T-helper 1 cell treated with Interleukin-12 subunit alpha and Interleukin-12 subunit beta and Interleukin-4 antibody, amounts not matched to agents 30 μg/mL and 1 μg/mL, for 36 hours (primary cell): ENCODE measurements around the gene C3orf85.

ENCODE experiments used
- H3K27ac Mint-ChIP-seq: one replicate; pipeline ENCODE4 v1.8.0; 2021; ENCODE audit warnings: mild to moderate bottlenecking, mixed read lengths
- H3K27me3 Mint-ChIP-seq: one replicate; pipeline ENCODE4 v1.8.0; 2021; ENCODE audit warnings: low read depth, mixed read lengths
- H3K36me3 Mint-ChIP-seq: one replicate; pipeline ENCODE4 v1.8.0; 2021; ENCODE audit warnings: low read depth, mixed read lengths
- H3K4me1 Mint-ChIP-seq: one replicate; pipeline ENCODE4 v1.8.0; 2021; ENCODE audit warnings: low read depth, mixed read lengths
- H3K4me3 Mint-ChIP-seq: one replicate; pipeline ENCODE4 v1.8.0; 2021; ENCODE audit warnings: mild to moderate bottlenecking, moderate library complexity, mixed read lengths
- H3K9me3 Mint-ChIP-seq: one replicate; pipeline ENCODE4 v1.8.0; 2021; ENCODE audit warnings: mixed read lengths

C3orf85 gene

GRCh38 chr3:109136523-109136922 is at the start of gene C3orf85:
Gene C3orf85 (plus strand): TSS chr3:109136719. CDS start chr3:109136848, 129 bp downstream.
- no peak within 1 kb of the TSS for H3K27ac Mint-ChIP-seq
- H3K36me3 Mint-ChIP-seq, result no peaks in the 10 kb centered on the region
- no peaks in the 10 kb centered on the region for H3K9me3 Mint-ChIP-seq
- no peak within 1 kb of the TSS for H3K4me3 Mint-ChIP-seq
- H3K4me1 Mint-ChIP-seq, result no peaks in the 10 kb centered on the region
- H3K27me3 Mint-ChIP-seq, result no peaks in the 10 kb centered on the region

GRCh38 chr3:109089265-109089664 is 47.3 kb upstream of the C3orf85 start:
- H3K4me3 Mint-ChIP-seq, result no peak overlapping the region
- no peak overlapping the region for H3K27ac Mint-ChIP-seq
- no peaks in the 10 kb centered on the region for H3K9me3 Mint-ChIP-seq
- H3K4me1 Mint-ChIP-seq, result no peaks in the 10 kb centered on the region
- H3K36me3 Mint-ChIP-seq, result no peaks in the 10 kb centered on the region
- H3K27me3 Mint-ChIP-seq, result peaks cover 29% of the 10 kb centered on the region

GRCh38 chr3:109091846-109092245 is 44.7 kb upstream of the C3orf85 start:
- Mint-ChIP-seq H3K4me1 (no peaks in the 10 kb centered on the region), H3K36me3 (no peaks in the 10 kb centered on the region), H3K27ac (no peak overlapping the region), H3K27me3 (peaks cover 29% of the 10 kb centered on the region), H3K4me3 (no peak overlapping the region), H3K9me3 (no peaks in the 10 kb centered on the region)

GRCh38 chr3:109093561-109093960 is 43.0 kb upstream of the C3orf85 start:
- H3K27me3 Mint-ChIP-seq, result peaks cover 28% of the 10 kb centered on the region
- no peaks in the 10 kb centered on the region for H3K4me1 Mint-ChIP-seq

DNA sequence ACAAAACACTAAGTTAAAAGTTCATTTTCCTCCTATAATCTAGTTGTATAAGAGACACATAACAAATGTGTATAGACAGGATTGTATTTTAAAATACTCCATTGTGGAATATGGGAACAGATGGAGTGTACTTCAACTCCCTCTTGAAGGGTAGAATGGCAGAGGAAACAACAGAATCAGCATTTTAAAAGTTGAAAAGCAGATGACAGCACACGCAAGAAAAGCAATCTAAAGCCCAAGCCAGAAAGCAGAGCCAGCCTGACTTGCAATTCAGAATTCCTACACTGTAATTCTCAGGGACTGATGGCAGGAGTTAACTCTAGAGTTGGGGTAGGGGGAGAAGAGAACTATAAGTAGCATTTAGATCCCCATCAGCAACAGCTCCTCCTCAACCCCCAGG is 41.4 kb upstream of the C3orf85 start:
- Mint-ChIP-seq H3K4me1 (no peaks in the 10 kb centered on the region), H3K27ac (no peak overlapping the region), H3K9me3 (no peaks in the 10 kb centered on the region), H3K4me3 (no peak overlapping the region), H3K27me3 (peaks cover 19% of the 10 kb centered on the region), H3K36me3 (no peaks in the 10 kb centered on the region)

More at GRCh38 chr3:109093561-109093960, 43.0 kb upstream of the C3orf85 start:
- Mint-ChIP-seq H3K27ac (no peak overlapping the region), H3K4me3 (no peak overlapping the region), H3K9me3 (no peaks in the 10 kb centered on the region), H3K36me3 (no peaks in the 10 kb centered on the region)

DNA sequence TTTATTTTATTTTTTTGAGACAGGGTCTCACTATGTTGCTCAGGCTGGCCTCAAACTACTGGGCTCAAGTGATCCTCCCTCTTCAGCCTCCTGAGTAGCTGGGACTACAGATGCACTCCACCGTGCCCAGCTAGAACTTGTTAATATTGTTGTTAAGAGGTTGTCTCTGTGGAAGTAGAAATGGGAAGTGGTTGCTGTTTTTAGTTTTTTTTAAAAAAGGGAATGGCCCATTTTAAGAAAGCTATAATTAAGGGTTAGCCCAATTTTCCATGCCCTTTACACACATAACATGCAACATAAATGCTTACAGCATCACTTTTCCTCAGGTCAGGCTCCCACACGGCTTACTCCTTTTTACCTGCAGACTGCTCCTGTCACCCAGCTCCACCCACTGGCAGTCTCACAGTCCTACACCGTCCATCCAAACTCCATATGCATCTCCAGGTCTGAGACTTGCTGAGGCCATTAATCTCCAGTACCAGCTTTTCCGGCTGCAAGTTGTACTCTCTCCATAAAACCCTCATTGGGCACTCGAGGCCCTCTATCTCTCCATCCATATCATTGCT is 38.4 kb upstream of the C3orf85 start:
- Mint-ChIP-seq H3K27ac (no peak overlapping the region), H3K27me3 (peaks cover 15% of the 10 kb centered on the region), H3K9me3 (no peaks in the 10 kb centered on the region), H3K36me3 (no peaks in the 10 kb centered on the region), H3K4me1 (no peaks in the 10 kb centered on the region), H3K4me3 (no peak overlapping the region)

GRCh38 chr3:109109574-109109973 is 26.9 kb upstream of the C3orf85 start:
- H3K27me3 Mint-ChIP-seq, result peaks cover 10% of the 10 kb centered on the region
- no peaks in the 10 kb centered on the region for H3K4me1 Mint-ChIP-seq
- no peaks in the 10 kb centered on the region for H3K9me3 Mint-ChIP-seq
- H3K4me3 Mint-ChIP-seq, result no peak overlapping the region
- H3K36me3 Mint-ChIP-seq, result no peaks in the 10 kb centered on the region
- H3K27ac Mint-ChIP-seq, result no peak overlapping the region

- no peaks in the 10 kb centered on the region for H3K9me3 Mint-ChIP-seq
- no peaks in the 10 kb centered on the region for H3K36me3 Mint-ChIP-seq
- H3K27me3 Mint-ChIP-seq, result peaks cover 8% of the 10 kb centered on the region
- no peaks in the 10 kb centered on the region for H3K4me1 Mint-ChIP-seq
- no peak overlapping the region for H3K4me3 Mint-ChIP-seq
- H3K27ac Mint-ChIP-seq, result no peak overlapping the region
Observed at GRCh38 chr3:109112946-109113760, 23.4 kb upstream of the C3orf85 start.

GRCh38 chr3:109114746-109115145 is 21.8 kb upstream of the C3orf85 start:
- no peaks in the 10 kb centered on the region for H3K36me3 Mint-ChIP-seq
- H3K9me3 Mint-ChIP-seq, result no peaks in the 10 kb centered on the region
- peaks cover 8% of the 10 kb centered on the region for H3K27me3 Mint-ChIP-seq
- H3K4me1 Mint-ChIP-seq, result no peaks in the 10 kb centered on the region
- H3K27ac Mint-ChIP-seq, result no peak overlapping the region
- no peak overlapping the region for H3K4me3 Mint-ChIP-seq

DNA sequence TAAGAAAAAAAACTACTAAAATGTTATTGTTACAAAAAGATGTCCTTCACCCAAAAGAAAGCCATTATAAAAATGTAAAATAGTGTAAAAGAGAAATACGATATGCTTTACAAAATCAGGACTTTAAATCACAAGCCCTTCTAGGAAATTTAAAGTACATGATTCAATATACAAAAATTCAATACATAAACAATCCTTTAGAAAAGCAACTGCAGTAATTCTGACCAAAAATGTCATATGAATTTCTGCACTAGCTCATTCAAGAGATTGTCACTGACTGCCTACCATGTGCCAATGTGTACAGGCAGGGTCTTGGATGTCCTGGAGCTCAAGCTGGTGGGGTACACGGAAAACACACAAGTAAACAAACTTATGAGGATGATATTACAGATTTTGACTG is 21.1 kb upstream of the C3orf85 start:
- Mint-ChIP-seq H3K27me3 (peaks cover 8% of the 10 kb centered on the region), H3K4me1 (no peaks in the 10 kb centered on the region), H3K36me3 (no peaks in the 10 kb centered on the region), H3K4me3 (no peak overlapping the region), H3K9me3 (no peaks in the 10 kb centered on the region), H3K27ac (no peak overlapping the region)

DNA sequence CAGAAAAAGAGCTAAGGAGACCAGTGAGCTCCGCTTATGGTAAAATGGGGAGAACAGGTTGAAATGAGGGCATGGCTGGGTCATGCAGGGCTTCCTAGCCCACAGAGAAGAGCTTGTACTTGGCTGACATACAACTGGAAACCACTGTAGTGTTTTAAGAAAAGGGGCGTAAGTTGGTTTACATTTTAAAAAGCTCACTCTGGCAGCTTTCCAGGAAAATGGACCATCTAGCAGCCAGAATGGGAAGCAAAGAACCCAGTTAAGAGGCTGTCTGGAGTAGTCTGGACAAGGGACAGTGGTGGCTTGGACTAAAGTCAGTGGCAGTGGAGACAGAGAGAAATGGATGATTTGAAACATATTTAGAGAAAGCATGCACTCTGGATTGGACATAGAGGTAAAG is 20.5 kb upstream of the C3orf85 start:
- H3K9me3 Mint-ChIP-seq, result no peaks in the 10 kb centered on the region
- peaks cover 8% of the 10 kb centered on the region for H3K27me3 Mint-ChIP-seq
- no peak overlapping the region for H3K4me3 Mint-ChIP-seq
- H3K36me3 Mint-ChIP-seq, result no peaks in the 10 kb centered on the region
- no peak overlapping the region for H3K27ac Mint-ChIP-seq
- H3K4me1 Mint-ChIP-seq, result no peaks in the 10 kb centered on the region

GRCh38 chr3:109117939-109118338 is 18.6 kb upstream of the C3orf85 start, which contains the start of gene MORC1:
Gene MORC1 (minus strand): TSS chr3:109118134. CDS start chr3:109118059, 75 bp downstream.
- H3K36me3 Mint-ChIP-seq, result no peaks in the 10 kb centered on the region
- no peaks in the 10 kb centered on the region for H3K9me3 Mint-ChIP-seq
- no peak within 1 kb of the TSS for H3K27ac Mint-ChIP-seq
- peaks cover 8% of the 10 kb centered on the region for H3K27me3 Mint-ChIP-seq
- no peaks in the 10 kb centered on the region for H3K4me1 Mint-ChIP-seq
- H3K4me3 Mint-ChIP-seq, result no peak within 1 kb of the TSS

- no peaks in the 10 kb centered on the region for H3K36me3 Mint-ChIP-seq
- no peaks in the 10 kb centered on the region for H3K4me1 Mint-ChIP-seq
- peaks cover 8% of the 10 kb centered on the region for H3K27me3 Mint-ChIP-seq
- H3K9me3 Mint-ChIP-seq, result no peaks in the 10 kb centered on the region
- no peak overlapping the region for H3K4me3 Mint-ChIP-seq
- no peak overlapping the region for H3K27ac Mint-ChIP-seq
Observed at GRCh38 chr3:109118584-109118983, 17.9 kb upstream of the C3orf85 start.

- Mint-ChIP-seq H3K4me3 (no peak overlapping the region), H3K4me1 (no peaks in the 10 kb centered on the region), H3K27ac (no peak overlapping the region), H3K36me3 (no peaks in the 10 kb centered on the region), H3K9me3 (no peaks in the 10 kb centered on the region), H3K27me3 (no peaks in the 10 kb centered on the region)
Observed at GRCh38 chr3:109122690-109123089, 13.8 kb upstream of the C3orf85 start.

GRCh38 chr3:109125902-109126301 is 10.6 kb upstream of the C3orf85 start:
- Mint-ChIP-seq H3K27ac (no peak overlapping the region), H3K4me3 (no peak overlapping the region), H3K4me1 (no peaks in the 10 kb centered on the region), H3K36me3 (no peaks in the 10 kb centered on the region), H3K27me3 (no peaks in the 10 kb centered on the region), H3K9me3 (no peaks in the 10 kb centered on the region)
